HG03280 (cell line): ENCODE results near the gene VSIG8.

Experiments used
- ATAC-seq: cut with Tn5 transposase; IDR thresholded peaks from one replicate; pipeline ENCODE4 v1.9.1; 2021; ENCODE audit warnings: mild to moderate bottlenecking, moderate library complexity; ENCODE audit not compliant: unreplicated experiment

VSIG8 gene

GRCh38 chr1:159884296-159884695 lies 21.8 kb upstream of the VSIG8 start:
- no peak for ATAC-seq

- no peak for ATAC-seq
Measured at GRCh38 chr1:159883134-159883533, 20.7 kb upstream of the VSIG8 start.

GRCh38 chr1:159882527-159882862 lies 20.0 kb upstream of the VSIG8 start:
- no peak for ATAC-seq

GRCh38 chr1:159881622-159882526 lies 19.4 kb upstream of the VSIG8 start:
- no peak for ATAC-seq

GRCh38 chr1:159880430-159880829 lies 18.0 kb upstream of the VSIG8 start:
- no peak for ATAC-seq

- ATAC-seq, result no peak
Measured at GRCh38 chr1:159879977-159880376, 17.5 kb upstream of the VSIG8 start.

GRCh38 chr1:159879136-159879535 lies 16.7 kb upstream of the VSIG8 start:
- no peak for ATAC-seq

- no peak for ATAC-seq
Measured at GRCh38 chr1:159877695-159878444, 15.4 kb upstream of the VSIG8 start.

GRCh38 chr1:159873530-159874143 lies 11.2 kb upstream of the VSIG8 start:
- ATAC-seq, result no peak

- ATAC-seq, result no peak
Measured at GRCh38 chr1:159872891-159873290, 10.4 kb upstream of the VSIG8 start.

- no peak for ATAC-seq
Measured at GRCh38 chr1:159870704-159871103, 8.2 kb upstream of the VSIG8 start.

- no peak for ATAC-seq
Measured at GRCh38 chr1:159869607-159870006, 7.2 kb upstream of the VSIG8 start.

GRCh38 chr1:159869173-159869572 lies 6.7 kb upstream of the VSIG8 start:
- no peak for ATAC-seq

- ATAC-seq, result no peak
Measured at GRCh38 chr1:159868766-159869165, 6.3 kb upstream of the VSIG8 start.

- no peak for ATAC-seq
Measured at GRCh38 chr1:159867664-159868026, 5.2 kb upstream of the VSIG8 start.

- no peak for ATAC-seq
Measured at GRCh38 chr1:159866905-159867663, 4.6 kb upstream of the VSIG8 start.

- ATAC-seq, result no peak
Measured at GRCh38 chr1:159866066-159866465, 3.6 kb upstream of the VSIG8 start.

GRCh38 chr1:159864262-159864661 lies 1.8 kb upstream of the VSIG8 start:
- ATAC-seq, result no peak

GRCh38 chr1:159862031-159862430 lies 426 bp downstream of the VSIG8 start:
- ATAC-seq, result no peak

- ATAC-seq, result no peak
Measured at GRCh38 chr1:159861218-159861617, 1.2 kb downstream of the VSIG8 start.

- ATAC-seq, result no peak
Measured at GRCh38 chr1:159860456-159860855, 2.0 kb downstream of the VSIG8 start.
